Measurements from ENCODE around the gene NT5DC1. TPM values are rescaled to one million over a fixed set of nuclear protein-coding genes. Genes with fewer than 3 reads are reported as not detected.

The NT5DC1 gene
- total and polyA plus RNA-seq, 2 donors (not counting 1 experiment from before 2014, with no cell fraction given): 26.4 to 54.8 TPM

DNA sequence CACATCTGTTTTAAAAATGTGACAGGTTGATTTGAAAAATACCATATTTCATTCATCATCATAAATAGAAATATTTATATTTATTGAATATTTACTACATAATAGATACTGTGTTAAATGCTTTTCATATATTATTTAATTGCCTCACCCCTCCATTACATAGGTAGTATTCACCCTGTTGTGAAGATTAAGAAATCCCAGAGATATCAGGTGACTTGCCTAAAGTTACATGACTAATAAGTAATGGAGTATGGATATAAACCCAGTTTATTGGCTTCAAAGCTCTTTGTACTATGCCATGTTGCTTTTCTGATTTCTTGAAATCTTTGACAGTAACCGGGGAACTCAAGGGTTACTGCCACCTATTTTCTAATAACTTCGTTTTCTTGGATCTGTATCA is 189.2 kb downstream of the NT5DC1 start:
- ChIA-PET CTCF (interaction anchor here (1.3 to 7.9 kb wide), 9 partner anchors 9 to 361 kb away, joined by 4 to 151 read pairs (median 14); no protein-coding TSS in a partner anchor), POLR2A (no interaction called here)
- Histone ChIP-seq H3K27ac (ENCODE audit: low read length in 2 of 2) (no peak overlapping the region), H2AFZ (ENCODE audit: insufficient read depth, low read depth, low read length, poor library complexity, severe bottlenecking) (no peak overlapping the region), H3K9me3 (ENCODE audit: control extremely low read depth in 1 of 3, control insufficient read depth in 2 of 3, insufficient read depth in 1 of 3, low read length in 2 of 3) (no peaks in the 10 kb centered on the region), H3K79me2 (ENCODE audit: control insufficient read depth, insufficient read depth, low read length) (peaks cover 14% of the 10 kb centered on the region), H3K27me3 (replicated peaks in 1 of 4; ENCODE audit: control extremely low read depth in 1 of 4, control insufficient read depth in 3 of 4, insufficient read depth in 4 of 4, low read length in 3 of 4) (no peaks in the 10 kb centered on the region), H3K4me3 (ENCODE audit: control extremely low read depth in 1 of 5, extremely low read depth in 1 of 5, insufficient read depth in 1 of 5, low read depth in 2 of 5, low read length in 4 of 5) (no peak overlapping the region), H3K9ac (ENCODE audit: low read length) (no peak overlapping the region), H3K4me1 (ENCODE audit: control insufficient read depth in 2 of 2, insufficient read depth in 2 of 2, low read length in 2 of 2) (no peaks in the 10 kb centered on the region), H4K20me1 (ENCODE audit: control insufficient read depth, insufficient read depth, low read length, poor library complexity, severe bottlenecking) (no peaks in the 10 kb centered on the region), H3K4me2 (replicated peaks; ENCODE audit: low read depth, low read length, poor library complexity, severe bottlenecking) (no peak overlapping the region), H3K36me3 (replicated peaks in 1 of 2; ENCODE audit: control extremely low read depth in 1 of 2, control insufficient read depth in 1 of 2, extremely low read depth in 1 of 2, insufficient read depth in 2 of 2, low read length in 1 of 2) (no peaks in the 10 kb centered on the region)
- no CpG with 5 or more reads among the region's 2 CpGs for WGBS (ENCODE audit: insufficient coverage)
- no peaks in the 10 kb centered on the region for H3K27me3 Mint-ChIP-seq
- DNase-seq (no peak), ATAC-seq (ENCODE audit: low read depth) (no peak)
- intact Hi-C loops (cut with micrococcal nuclease): loop anchor here (5.0 kb wide), 2 partner anchors 152 to 357 kb away; no protein-coding TSS in a partner anchor
- no peaks in the 10 kb centered on the region for H3K4me1 Mint-ChIP-seq
- no peak overlapping the region for H3K27ac Mint-ChIP-seq
- no peaks in the 10 kb centered on the region for H3K9me3 Mint-ChIP-seq (ENCODE audit: insufficient read depth)
- H3K4me3 Mint-ChIP-seq: no peak overlapping the region
- no peak for TF ChIP-seq EZH2 (IDR thresholded peaks at IDR 0.05; ENCODE audit: borderline replicate concordance, insufficient read depth, low read depth, low read length, poor library complexity, severe bottlenecking)
- TF ChIP-seq, protein P1, sequence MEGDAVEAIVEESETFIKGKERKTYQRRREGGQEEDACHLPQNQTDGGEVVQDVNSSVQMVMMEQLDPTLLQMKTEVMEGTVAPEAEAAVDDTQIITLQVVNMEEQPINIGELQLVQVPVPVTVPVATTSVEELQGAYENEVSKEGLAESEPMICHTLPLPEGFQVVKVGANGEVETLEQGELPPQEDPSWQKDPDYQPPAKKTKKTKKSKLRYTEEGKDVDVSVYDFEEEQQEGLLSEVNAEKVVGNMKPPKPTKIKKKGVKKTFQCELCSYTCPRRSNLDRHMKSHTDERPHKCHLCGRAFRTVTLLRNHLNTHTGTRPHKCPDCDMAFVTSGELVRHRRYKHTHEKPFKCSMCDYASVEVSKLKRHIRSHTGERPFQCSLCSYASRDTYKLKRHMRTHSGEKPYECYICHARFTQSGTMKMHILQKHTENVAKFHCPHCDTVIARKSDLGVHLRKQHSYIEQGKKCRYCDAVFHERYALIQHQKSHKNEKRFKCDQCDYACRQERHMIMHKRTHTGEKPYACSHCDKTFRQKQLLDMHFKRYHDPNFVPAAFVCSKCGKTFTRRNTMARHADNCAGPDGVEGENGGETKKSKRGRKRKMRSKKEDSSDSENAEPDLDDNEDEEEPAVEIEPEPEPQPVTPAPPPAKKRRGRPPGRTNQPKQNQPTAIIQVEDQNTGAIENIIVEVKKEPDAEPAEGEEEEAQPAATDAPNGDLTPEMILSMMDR (IDR thresholded peaks at IDR 0.05): no peak

DNA sequence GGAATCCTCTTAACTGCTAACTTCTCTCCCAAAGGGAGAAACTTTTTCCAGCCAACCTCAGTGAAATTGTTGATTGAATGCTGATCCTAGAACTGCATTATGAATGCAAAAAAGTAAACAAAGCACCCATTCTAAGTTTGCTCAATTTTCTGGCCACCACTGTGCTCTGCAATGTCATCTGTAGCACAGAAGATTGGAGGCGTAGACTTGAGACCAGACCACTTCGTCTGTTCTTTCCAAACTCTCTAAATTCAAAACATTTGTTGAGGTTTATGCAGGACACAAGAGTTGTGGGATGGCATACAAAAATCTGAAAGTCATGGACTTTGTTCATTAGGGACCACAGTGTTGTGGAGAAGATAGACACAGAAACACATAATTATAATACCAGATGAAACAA is 190.1 kb downstream of the NT5DC1 start:
- H3K36me3 ChIP-seq (replicated peaks in 1 of 2; ENCODE audit: control extremely low read depth in 1 of 2, control insufficient read depth in 1 of 2, extremely low read depth in 1 of 2, insufficient read depth in 2 of 2, low read length in 1 of 2): no peaks in the 10 kb centered on the region
- intact Hi-C loops (cut with micrococcal nuclease): no loop called here
- no peak for TF ChIP-seq EZH2 (IDR thresholded peaks at IDR 0.05; ENCODE audit: borderline replicate concordance, insufficient read depth, low read depth, low read length, poor library complexity, severe bottlenecking)
- TF ChIP-seq, protein P1 (IDR thresholded peaks at IDR 0.05): no peak
- H3K4me1 ChIP-seq (ENCODE audit: control insufficient read depth in 2 of 2, insufficient read depth in 2 of 2, low read length in 2 of 2): no peaks in the 10 kb centered on the region
- no peak overlapping the region for H3K4me3 ChIP-seq (ENCODE audit: control extremely low read depth in 1 of 5, extremely low read depth in 1 of 5, insufficient read depth in 1 of 5, low read depth in 2 of 5, low read length in 4 of 5)
- H3K9ac ChIP-seq (ENCODE audit: low read length): no peak overlapping the region
- H3K4me3 Mint-ChIP-seq: no peak overlapping the region
- H3K4me2 ChIP-seq (replicated peaks; ENCODE audit: low read depth, low read length, poor library complexity, severe bottlenecking): no peak overlapping the region
- no peak overlapping the region for H3K27ac ChIP-seq (ENCODE audit: low read length in 2 of 2)
- no peaks in the 10 kb centered on the region for H3K9me3 Mint-ChIP-seq (ENCODE audit: insufficient read depth)
- H4K20me1 ChIP-seq (ENCODE audit: control insufficient read depth, insufficient read depth, low read length, poor library complexity, severe bottlenecking): no peaks in the 10 kb centered on the region
- peaks cover 14% of the 10 kb centered on the region for H3K79me2 ChIP-seq (ENCODE audit: control insufficient read depth, insufficient read depth, low read length)
- H3K4me1 Mint-ChIP-seq: no peaks in the 10 kb centered on the region
- H3K9me3 ChIP-seq (ENCODE audit: control extremely low read depth in 1 of 3, control insufficient read depth in 2 of 3, insufficient read depth in 1 of 3, low read length in 2 of 3): no peaks in the 10 kb centered on the region
- WGBS (ENCODE audit: insufficient coverage): no CpG with 5 or more reads among the region's 2 CpGs
- H2AFZ ChIP-seq (ENCODE audit: insufficient read depth, low read depth, low read length, poor library complexity, severe bottlenecking): no peak overlapping the region
- DNase-seq (no peak), ATAC-seq (ENCODE audit: low read depth) (no peak)
- H3K27ac Mint-ChIP-seq: no peak overlapping the region
- ChIA-PET CTCF (interaction anchor here (1.0 to 7.9 kb wide), 6 partner anchors 10 to 270 kb away, joined by 3 to 151 read pairs (median 12); no protein-coding TSS in a partner anchor), POLR2A (no interaction called here)
- H3K27me3 Mint-ChIP-seq: no peaks in the 10 kb centered on the region
- H3K27me3 ChIP-seq (replicated peaks in 1 of 4; ENCODE audit: control extremely low read depth in 1 of 4, control insufficient read depth in 3 of 4, insufficient read depth in 4 of 4, low read length in 3 of 4): no peaks in the 10 kb centered on the region
